Epithelial cell of alveolus of lung (primary cell): Measurements from ENCODE around the gene SI. TPM values are rescaled to one million over a fixed set of nuclear protein-coding genes. Genes with fewer than 3 reads are reported as not detected.

Experiments used
- total RNA-seq: library from RNA; depleted of rRNA; stranded (reverse); fragments of >200 nt; gene quantifications from 2 replicates; pipeline ENCODE4 v1.2.1, GENCODE V29; 2015

SI gene
- not detected in 2 replicates for total RNA-seq

DNA sequence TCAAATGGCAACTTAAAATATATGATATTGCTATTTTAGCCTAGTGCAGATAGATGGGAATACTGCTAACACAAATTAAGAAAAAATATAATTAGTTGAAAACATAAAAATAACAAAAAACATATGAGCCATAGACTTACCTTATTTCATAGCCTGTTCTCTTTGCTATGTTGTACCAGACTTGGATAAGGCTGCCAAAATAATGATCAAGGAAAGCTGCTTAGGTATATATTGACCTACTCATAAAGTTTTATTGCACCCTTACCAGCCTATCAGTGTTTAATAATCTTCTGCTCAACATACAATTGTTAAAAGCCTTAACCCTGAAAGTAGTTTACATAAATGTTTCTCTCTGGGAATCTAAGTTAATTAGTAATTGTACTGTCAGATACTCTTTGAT lies at the start of gene SI:
SI (minus strand) TSS at position 204 of the 400 bp plus-strand sequence. CDS start 2,484 bp downstream, outside the sequence.

Other genes starting within 250 kb of the SI start
- gene SLITRK3, start 117.9 kb upstream of the SI start, total RNA-seq: not detected in 2 replicates